ENCODE results near the gene SDK1.

The SDK1 gene

DNA sequence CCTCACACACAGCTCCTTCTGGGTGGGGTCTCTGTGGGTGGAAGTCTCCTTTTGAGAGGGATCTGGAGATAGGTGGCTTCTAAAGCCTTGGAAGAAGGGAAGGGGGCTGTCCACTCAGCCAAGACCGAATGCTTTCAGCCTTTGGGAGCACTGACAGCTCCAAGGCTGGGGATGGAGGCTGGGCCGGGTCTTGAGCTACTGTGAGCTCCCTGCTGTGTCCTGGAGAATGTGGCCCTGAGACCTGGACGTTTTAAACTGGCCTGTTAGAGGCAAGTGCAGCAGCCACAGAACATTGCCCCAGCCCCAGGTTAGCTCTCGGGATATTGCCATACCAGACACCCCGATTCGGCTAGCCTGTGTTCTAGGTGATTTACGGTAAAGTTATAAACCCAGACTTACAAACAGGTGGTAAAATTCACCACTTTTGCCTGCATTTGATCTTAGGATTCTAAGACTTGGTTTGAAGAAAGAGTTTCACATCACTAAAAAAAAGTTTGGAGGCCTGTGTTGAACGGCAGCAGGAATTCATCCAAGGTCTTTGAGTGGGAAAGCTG, 832.5 kb downstream of the SDK1 start:
- DNase-seq (ENCODE audit: low spot score): no peak
- TF ChIP-seq, protein P1, sequence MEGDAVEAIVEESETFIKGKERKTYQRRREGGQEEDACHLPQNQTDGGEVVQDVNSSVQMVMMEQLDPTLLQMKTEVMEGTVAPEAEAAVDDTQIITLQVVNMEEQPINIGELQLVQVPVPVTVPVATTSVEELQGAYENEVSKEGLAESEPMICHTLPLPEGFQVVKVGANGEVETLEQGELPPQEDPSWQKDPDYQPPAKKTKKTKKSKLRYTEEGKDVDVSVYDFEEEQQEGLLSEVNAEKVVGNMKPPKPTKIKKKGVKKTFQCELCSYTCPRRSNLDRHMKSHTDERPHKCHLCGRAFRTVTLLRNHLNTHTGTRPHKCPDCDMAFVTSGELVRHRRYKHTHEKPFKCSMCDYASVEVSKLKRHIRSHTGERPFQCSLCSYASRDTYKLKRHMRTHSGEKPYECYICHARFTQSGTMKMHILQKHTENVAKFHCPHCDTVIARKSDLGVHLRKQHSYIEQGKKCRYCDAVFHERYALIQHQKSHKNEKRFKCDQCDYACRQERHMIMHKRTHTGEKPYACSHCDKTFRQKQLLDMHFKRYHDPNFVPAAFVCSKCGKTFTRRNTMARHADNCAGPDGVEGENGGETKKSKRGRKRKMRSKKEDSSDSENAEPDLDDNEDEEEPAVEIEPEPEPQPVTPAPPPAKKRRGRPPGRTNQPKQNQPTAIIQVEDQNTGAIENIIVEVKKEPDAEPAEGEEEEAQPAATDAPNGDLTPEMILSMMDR (IDR thresholded peaks at IDR 0.05; ENCODE audit: extremely low read depth, missing control alignments): no peak

DNA sequence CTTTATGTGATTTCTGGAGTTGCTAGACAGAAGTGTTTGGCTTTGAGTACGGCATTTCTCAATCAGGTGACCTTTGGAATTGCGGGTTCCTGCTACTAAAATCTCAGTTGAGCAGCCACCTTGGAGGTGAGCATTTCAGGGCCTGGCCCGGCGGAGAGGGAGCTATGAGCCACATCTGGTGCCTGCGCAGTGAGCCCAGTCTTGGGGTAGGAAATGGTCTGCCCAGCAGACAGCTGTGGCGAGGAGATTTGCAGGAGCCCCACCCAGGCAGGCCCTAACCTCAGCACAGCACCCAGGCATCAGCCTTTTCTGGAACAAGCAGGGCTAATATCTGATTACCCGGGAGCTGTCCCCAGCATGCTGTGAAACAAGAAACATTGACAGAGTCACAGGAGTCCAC, 833.2 kb downstream of the SDK1 start:
- TF ChIP-seq, protein P1 (IDR thresholded peaks at IDR 0.05; ENCODE audit: extremely low read depth, missing control alignments): no peak
- no peak for DNase-seq (ENCODE audit: low spot score)

DNA sequence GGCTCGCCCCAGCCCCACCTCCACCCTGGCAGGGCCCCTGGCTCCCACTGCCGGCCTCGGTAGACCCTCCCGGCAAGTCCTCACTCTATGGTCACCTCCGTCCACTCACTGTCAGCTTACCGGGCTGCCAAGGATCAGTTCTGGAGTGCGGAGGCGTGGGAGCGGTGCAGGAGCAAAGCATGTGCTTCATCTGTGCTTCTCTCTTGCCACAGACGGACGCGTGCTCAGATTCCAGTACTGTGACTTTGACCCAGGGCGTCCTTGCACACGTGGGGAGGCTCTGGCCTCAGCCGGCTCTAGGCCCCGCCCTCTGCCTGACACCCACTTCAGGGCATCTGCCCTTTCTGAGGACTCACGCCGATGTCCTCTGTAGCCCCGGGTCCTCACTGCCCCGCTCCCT, 833.6 kb downstream of the SDK1 start:
- TF ChIP-seq, protein P1 (IDR thresholded peaks at IDR 0.05; ENCODE audit: extremely low read depth, missing control alignments): no peak
- DNase-seq (ENCODE audit: low spot score): no peak

DNA sequence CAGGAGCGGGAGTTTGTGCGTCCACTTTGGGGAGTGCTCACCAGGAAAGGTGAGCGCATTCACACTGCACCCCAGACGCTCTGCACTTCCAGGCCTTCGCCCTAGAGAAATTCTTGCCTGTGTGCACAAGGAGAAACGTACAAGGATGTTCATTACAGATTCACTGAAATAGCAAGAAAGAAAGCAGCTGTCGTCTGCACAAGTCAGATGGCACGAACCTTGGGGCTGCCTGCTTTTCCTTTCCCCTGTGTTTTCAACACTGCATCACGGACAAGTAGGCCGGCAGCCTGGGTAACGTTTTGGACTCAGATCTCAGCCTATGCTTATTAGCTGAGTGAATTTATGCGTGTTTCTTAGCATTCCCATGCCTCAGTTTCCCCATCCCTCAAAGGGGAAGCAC, 834.2 kb downstream of the SDK1 start:
- DNase-seq (ENCODE audit: low spot score): no peak
- TF ChIP-seq, protein P1 (IDR thresholded peaks at IDR 0.05; ENCODE audit: extremely low read depth, missing control alignments): no peak

DNA sequence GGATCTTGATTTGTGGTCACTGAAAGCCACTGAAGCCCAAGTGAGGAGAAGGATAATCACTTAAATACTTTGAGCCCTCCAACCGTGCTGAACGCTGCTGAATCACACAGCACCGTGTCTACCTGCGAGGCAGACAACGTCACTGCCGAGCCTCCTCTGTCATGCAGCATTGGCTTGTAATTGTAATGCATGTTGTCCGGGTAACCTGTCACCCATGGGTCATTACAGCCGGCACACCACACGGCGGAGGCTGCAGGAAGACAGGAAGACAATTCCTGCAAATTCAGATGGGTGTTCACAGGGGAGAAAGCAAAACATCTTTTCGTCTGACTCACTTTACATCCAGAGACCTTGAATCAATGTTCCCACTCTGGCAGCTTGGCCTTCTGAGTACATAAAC, 835.0 kb downstream of the SDK1 start:
- DNase-seq (ENCODE audit: low spot score): no peak
- TF ChIP-seq, protein P1 (IDR thresholded peaks at IDR 0.05; ENCODE audit: extremely low read depth, missing control alignments): no peak

DNA sequence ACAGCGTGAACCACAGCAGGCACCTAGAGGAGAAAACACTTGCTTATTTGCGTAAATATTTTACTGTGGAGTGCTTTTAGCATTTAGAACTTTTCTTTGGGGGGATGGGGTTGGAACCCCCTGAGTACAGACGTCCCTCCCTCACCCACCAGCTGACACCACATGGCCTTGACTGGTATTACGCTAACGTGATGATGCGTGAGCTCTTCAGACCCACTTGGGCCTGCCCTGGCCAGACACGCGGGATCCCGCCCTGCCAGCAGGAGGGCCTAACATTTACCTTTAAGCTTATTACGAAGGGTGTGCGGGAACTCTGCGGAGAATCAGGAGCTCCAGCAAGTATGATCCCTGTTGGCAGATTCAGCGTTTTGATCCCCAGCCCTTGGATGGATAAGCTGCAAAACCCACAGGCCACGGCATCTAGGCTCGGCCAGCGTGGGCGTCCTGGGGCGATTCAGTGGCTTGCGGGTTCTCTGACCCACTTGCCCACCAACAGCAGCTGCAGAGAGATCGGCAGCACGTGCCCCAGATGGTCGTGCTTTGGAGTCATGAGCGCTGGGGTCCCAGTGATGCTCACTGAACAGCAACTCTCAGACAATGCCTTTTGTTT, 835.6 kb downstream of the SDK1 start:
- TF ChIP-seq, protein P1 (IDR thresholded peaks at IDR 0.05; ENCODE audit: extremely low read depth, missing control alignments): no peak
- DNase-seq (ENCODE audit: low spot score): no peak

DNA sequence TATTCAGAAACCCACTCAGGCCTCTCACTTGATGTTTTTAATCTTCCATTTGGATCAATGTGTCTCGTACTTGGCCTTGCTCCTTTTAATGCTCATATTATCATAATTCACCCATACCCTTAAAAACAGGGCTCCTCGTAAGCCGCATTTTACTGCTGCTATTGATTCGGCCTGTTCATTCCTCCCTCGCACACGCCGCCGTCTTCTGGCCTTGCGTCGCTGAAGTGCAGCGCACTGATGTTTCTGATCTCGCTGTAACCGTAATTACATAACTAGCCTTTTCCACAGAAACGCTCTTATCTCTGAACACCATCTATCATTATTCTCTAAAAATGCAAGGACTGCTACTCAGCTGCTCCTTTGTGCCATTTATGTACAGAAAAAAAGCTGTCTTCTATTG, 836.5 kb downstream of the SDK1 start:
- no peak for DNase-seq (ENCODE audit: low spot score)

More for the DNA sequence above, 836.5 kb downstream of the SDK1 start:
- TF ChIP-seq, protein P1 (IDR thresholded peaks at IDR 0.05; ENCODE audit: extremely low read depth, missing control alignments): no peak

Data from GM20000 (cell line).